IgD-negative memory B cell (primary cell): ENCODE results near the gene ACBD6. TPM values are rescaled to one million over a fixed set of nuclear protein-coding genes. Genes with fewer than 3 reads are reported as not detected.

Experiments used
- H3K27ac Mint-ChIP-seq, 3 donors: one replicate each; pipeline ENCODE4 v1.8.0; 2020 to 2022; ENCODE audit warnings: mild to moderate bottlenecking in 3 of 3, mixed read lengths in 3 of 3, moderate library complexity in 1 of 3
- H3K27me3 Mint-ChIP-seq: one replicate; pipeline ENCODE4 v1.8.0; 2021; ENCODE audit warnings: mixed read lengths
- H3K36me3 Mint-ChIP-seq: one replicate; pipeline ENCODE4 v1.8.0; 2020; ENCODE audit warnings: mild to moderate bottlenecking, mixed read lengths
- H3K4me1 Mint-ChIP-seq, 3 donors: one replicate each; pipeline ENCODE4 v1.8.0; 2020 to 2022; ENCODE audit warnings: mixed read lengths in 3 of 3, mild to moderate bottlenecking in 1 of 3
- H3K4me3 Mint-ChIP-seq, 4 donors: one replicate each; pipeline ENCODE4 v1.8.0; 2020 to 2022; ENCODE audit warnings: mild to moderate bottlenecking in 4 of 4, mixed read lengths in 4 of 4, moderate library complexity in 3 of 4
- H3K9me3 Mint-ChIP-seq, 3 donors: one replicate each; pipeline ENCODE4 v1.8.0; 2020 to 2021; ENCODE audit warnings: mixed read lengths in 3 of 3, mild to moderate bottlenecking in 1 of 3
- polyA plus RNA-seq: library from polyadenylated mRNA; unstranded; fragments of 300-500 nt; fragmentation: Illumina TruSeq; gene quantifications from one replicate; pipeline ENCODE4 v1.2.3, GENCODE V29; 2021

Gene ACBD6
- polyA plus RNA-seq, 1 donor from 2014 or later: 41.5 TPM

DNA sequence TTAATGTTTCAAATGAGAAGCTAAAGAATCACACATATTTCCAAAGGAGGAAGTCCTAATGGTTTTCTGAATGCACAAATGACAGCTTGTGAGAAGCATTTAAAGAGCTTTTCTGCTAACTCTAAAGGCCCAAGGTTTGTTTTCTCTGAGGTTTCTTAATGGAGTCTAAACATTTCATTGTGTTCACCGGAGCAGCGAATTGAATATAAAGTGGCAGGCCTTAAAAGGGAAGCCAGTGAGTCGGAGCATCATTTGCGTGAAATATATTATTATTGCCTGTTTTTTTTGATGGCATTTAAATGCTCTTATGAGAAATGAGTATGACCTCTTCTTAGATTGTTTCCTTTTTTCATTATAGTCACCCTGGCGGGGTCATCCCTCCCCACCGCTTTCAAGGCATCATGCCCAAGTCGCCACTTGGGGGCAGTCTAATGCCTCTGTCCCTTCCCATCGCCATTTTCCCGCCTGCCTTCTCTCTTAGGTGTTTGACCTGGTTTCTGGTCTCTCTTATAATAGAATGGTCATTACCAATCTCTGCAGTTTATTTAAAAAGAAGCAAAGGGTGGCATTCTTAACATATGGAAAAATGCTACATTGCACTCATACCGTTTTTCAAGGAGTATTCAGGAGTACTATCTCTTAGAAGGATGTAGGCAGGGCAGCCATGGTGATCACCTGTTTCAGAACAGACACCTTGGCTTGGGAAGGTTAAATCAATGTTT is 31.1 kb upstream of the ACBD6 start:
- Mint-ChIP-seq H3K9me3 (no peaks in the 10 kb centered on the region), H3K4me3 (no peak overlapping the region), H3K4me1 (peaks cover 0 to 4% (median 1%) of the 10 kb centered on the region in 3 donors), H3K27ac (peak overlapping the region in 1 of 3 donors; percentile 8), H3K27me3 (peaks cover 4% of the 10 kb centered on the region), H3K36me3 (no peaks in the 10 kb centered on the region)

DNA sequence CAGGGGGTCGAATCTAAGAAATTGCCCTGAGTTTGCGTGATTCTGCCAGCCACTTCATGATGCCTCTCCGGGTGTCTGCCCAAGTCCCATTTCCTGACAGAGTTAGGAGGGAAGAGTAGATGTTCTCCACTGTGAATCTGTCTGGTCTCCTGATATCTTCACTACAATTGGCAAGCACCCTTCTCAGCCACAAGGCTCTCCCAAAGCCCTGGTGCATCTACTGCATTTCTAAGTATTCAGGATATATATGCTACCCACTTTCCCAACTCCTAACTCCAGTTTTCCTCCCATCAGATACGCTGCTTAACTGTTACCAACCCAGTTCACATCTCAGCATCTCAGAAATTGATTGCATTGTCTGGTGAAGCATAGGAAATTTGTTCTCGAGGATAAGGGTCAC is 30.5 kb upstream of the ACBD6 start:
- Mint-ChIP-seq H3K36me3 (no peaks in the 10 kb centered on the region), H3K9me3 (no peaks in the 10 kb centered on the region), H3K27ac (no peak overlapping the region), H3K4me1 (peaks cover 0 to 4% (median 1%) of the 10 kb centered on the region in 3 donors), H3K4me3 (no peak overlapping the region), H3K27me3 (peaks cover 4% of the 10 kb centered on the region)

DNA sequence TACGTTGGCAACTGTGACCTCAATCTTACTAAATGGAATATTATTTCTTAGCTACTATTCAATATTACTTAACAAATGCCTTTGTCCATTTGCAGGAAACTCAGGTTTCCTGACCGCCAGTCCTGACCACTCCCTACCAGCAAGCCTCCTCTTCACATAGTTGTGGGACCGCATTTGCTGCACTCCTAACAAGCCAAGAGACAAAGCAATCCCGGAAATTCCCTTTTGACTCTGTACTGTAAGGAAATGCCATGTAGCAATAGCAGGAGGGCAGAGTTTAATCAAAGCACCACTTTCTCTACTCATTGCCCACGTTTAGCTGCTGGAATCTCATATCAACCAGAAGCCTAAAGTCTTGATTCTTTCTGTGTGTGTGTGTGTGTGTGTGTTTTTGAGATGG is 28.1 kb upstream of the ACBD6 start:
- no peaks in the 10 kb centered on the region for H3K36me3 Mint-ChIP-seq
- peaks cover 0 to 6% (median 3%) of the 10 kb centered on the region in 3 donors for H3K4me1 Mint-ChIP-seq
- H3K27me3 Mint-ChIP-seq: peaks cover 2% of the 10 kb centered on the region
- H3K9me3 Mint-ChIP-seq: no peaks in the 10 kb centered on the region
- no peak overlapping the region for H3K27ac Mint-ChIP-seq
- no peak overlapping the region for H3K4me3 Mint-ChIP-seq

DNA sequence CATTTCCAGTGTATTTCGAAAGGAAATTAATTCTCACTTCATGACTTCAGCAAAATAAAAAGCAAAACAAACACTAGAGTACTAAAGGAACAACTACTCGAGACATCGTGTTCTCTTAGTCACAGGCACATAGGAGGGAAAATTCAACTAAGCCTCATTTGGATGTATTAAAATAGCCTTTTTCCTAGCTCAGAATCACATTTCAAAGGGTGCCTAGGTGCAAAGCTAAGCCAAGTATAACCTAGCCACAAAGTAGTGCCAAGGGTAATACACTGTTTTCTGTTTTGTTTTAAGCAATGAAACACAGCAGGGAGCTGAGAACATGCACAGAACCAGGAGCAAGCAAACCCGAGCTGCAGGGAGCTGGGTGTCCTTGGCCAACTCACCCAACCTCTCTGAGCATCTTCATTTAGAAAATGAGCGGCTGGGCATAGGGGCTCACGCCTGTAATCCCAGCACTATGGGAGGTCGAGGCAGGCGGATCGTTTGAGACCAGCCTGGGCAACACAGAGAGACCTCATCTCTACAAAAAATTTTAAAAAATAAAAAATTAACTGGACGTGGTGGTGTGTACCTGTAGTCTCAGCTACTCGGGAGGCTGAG is 26.6 kb upstream of the ACBD6 start:
- Mint-ChIP-seq H3K9me3 (no peaks in the 10 kb centered on the region), H3K4me3 (no peak overlapping the region), H3K36me3 (no peaks in the 10 kb centered on the region), H3K27ac (no peak overlapping the region), H3K27me3 (no peaks in the 10 kb centered on the region), H3K4me1 (peaks cover 0 to 15% (median 6%) of the 10 kb centered on the region in 3 donors)

DNA sequence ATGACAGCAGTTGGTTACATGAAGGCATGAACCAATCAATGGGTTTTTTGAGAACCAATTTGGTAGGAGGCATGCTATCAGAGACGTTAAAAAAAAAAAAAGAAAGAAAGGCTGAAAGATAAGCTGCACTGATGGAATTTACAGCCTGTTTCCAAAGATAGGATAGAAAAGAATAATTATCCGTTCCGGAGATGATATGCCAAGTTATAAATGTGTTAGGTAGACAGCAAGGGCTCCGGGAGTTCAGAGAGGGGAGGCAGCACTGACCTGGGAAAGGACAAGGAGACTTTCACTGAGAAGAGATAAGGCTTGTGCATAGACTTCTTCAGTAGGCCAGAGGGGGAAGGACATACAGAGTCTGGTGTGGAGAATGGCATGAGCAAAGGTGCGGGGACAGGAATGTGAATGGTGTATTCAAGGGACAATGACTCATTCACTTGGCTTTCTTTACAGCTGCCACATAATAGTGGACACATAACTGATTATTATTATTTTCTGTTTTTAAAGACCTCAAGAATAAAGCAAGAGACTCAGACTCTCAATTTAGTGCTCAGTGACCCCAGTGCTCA is 24.8 kb upstream of the ACBD6 start:
- Mint-ChIP-seq H3K4me3 (no peak overlapping the region), H3K27ac (peak overlapping the region in 1 of 3 donors; percentile 6), H3K9me3 (no peaks in the 10 kb centered on the region)

DNA sequence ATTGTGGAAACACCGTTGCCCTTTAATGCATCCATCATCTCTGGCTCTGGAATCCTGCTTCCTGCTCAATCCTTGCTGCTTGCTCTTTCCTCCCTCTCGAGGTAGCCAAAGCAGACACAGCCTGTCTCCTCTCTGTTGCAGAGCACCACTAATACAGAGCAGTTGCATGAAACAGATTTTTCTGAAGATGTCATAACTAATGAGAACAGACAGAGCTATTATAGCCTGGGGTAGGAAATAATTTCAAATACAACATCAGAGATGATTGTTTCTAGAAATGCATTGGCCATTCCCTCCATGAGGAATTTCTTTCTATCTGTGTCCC is 23.3 kb upstream of the ACBD6 start:
- H3K36me3 Mint-ChIP-seq: no peaks in the 10 kb centered on the region
- H3K4me3 Mint-ChIP-seq: peak overlapping the region in 3 of 4 donors; percentile 23 to 61 (median 36)
- H3K27me3 Mint-ChIP-seq: no peaks in the 10 kb centered on the region
- H3K4me1 Mint-ChIP-seq: peaks cover 0 to 11% (median 5%) of the 10 kb centered on the region in 3 donors
- H3K27ac Mint-ChIP-seq: peak overlapping the region in 2 of 3 donors; percentile 41 to 62
- H3K9me3 Mint-ChIP-seq: no peaks in the 10 kb centered on the region

More for the DNA sequence above, 24.8 kb upstream of the ACBD6 start:
- Mint-ChIP-seq H3K4me1 (peaks cover 0 to 11% (median 5%) of the 10 kb centered on the region in 3 donors), H3K36me3 (no peaks in the 10 kb centered on the region), H3K27me3 (no peaks in the 10 kb centered on the region)

DNA sequence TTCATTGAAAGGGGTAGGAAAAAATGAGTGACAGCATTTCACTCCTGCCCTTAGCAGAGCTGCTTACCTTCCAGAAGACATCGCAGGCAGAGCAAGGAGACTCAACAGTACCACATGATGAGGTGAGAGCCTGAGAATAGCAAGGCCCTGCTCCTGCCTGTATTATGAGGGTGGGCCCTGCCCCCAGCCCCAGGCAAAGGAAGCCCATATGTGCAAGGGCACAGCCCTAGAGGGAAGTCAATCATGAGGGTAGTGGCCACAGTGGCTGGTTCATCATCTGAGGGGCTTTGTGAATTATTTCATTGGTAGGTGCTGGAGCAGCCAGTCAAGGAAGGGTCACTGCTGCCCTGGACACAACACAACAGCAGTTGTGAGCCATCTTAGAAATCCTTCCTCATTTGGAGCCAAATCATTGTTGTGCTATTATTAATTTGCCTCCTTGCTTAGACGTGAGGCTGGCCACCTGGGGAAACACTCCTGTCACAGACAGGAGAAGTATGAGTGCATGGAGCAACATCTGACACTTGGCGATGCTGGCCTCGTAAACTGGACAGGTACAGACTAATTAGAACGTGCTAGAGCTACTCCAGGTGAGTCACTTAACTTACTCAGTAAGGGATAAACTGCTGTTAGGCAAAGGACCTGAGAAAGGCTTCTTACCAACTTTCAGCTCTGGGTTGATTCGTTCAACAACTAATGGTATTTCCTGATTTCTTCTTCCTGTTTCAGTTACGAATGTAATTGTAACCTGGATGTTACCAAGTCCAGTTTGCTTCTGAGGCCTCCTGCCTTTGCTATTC is 22.7 kb upstream of the ACBD6 start:
- Mint-ChIP-seq H3K4me1 (peaks cover 0 to 11% (median 5%) of the 10 kb centered on the region in 3 donors), H3K4me3 (peak overlapping the region in 3 of 4 donors; percentile 23 to 61 (median 36)), H3K9me3 (no peaks in the 10 kb centered on the region), H3K36me3 (no peaks in the 10 kb centered on the region), H3K27ac (peak overlapping the region in 2 of 3 donors; percentile 41 to 62), H3K27me3 (no peaks in the 10 kb centered on the region)

DNA sequence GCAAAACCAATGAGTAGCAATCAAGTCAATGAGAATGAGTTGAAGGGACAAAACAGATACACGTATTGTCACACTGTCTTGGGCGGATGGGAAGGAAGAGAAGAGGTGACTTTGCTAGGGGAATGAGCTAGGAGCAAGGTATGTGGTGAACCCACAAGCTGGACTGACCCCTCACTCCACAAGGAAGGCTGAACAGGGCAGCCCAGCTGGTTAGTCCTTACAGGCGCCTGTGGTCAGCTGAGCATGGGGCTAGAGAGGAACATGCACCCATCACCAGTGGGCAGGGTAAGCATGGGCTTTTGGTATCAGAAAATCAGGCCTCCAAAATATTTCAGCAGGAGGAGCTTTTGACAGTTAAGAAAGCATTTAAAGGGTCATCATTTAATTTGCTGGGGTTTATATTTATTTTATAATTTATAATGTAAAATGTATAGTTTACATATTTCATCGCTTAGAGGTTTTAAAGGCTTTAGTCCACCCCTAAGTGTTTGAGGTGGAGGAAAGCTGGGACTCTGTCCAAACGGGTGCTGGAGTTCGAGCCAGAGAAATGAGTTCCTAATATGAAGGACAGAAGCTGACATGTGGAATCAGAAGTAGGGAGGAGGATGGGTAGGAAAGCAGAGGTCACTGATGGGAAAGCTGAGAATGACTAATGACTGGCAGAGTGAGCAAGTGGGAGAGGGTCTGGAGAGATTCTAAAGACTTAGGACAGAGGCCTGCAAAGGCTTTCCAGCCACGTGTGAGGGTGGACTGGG is 22.0 kb upstream of the ACBD6 start:
- H3K4me1 Mint-ChIP-seq: peaks cover 0 to 11% (median 5%) of the 10 kb centered on the region in 3 donors
- no peak overlapping the region for H3K4me3 Mint-ChIP-seq
- no peaks in the 10 kb centered on the region for H3K27me3 Mint-ChIP-seq
- peak overlapping the region in 1 of 3 donors; percentile 14 for H3K27ac Mint-ChIP-seq
- H3K36me3 Mint-ChIP-seq: no peaks in the 10 kb centered on the region
- no peaks in the 10 kb centered on the region for H3K9me3 Mint-ChIP-seq

DNA sequence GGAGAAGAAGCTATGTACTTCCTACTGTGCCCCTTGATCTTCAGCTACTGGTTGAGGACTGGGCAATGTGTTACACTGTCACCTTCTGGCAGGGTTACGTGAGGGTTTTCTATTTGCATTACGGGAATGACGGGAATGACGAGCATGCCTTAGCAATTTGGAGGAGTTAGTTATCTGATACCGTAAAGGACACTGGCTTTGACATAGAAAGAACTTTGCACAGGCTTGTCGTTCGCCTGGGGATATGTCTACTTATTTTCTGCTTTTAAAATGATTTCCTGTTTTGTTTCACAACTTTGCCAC is 19.8 kb upstream of the ACBD6 start:
- Mint-ChIP-seq H3K36me3 (no peaks in the 10 kb centered on the region), H3K27ac (no peak overlapping the region), H3K4me1 (peaks cover 0 to 11% (median 5%) of the 10 kb centered on the region in 3 donors), H3K9me3 (no peaks in the 10 kb centered on the region), H3K4me3 (no peak overlapping the region), H3K27me3 (no peaks in the 10 kb centered on the region)

DNA sequence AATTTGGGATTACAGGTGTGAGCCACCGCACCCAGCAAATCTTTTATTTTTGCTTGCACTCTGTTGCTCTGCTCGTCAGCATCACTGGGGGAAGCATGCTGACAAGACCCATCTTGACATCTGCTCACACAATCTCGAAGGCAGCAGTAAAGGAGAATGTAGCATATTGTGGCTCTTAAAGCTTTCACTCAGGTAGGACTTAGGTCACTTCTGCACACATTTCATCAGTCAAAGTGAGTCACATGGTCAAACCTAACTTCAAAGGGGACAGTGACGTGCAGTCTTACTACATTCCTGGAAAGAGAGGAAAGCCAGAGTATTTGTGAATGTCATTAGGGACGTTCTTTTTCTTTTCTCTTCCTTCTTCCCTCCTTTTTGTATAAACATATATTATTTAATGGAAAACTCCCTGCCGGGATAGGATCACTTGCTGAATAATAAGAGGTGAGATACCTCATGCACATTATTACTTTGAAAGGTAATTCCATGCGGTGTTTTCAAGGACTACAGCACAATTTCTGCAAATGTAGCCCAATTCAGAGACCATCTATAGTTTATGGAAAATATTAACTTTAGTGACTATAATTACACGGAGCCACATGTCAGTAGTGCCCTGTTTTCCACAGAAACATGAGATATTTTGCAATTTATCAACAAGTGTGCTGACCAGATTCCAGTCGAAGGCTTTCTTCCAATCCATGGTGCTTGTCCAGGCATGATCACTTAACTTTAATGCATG is 19.3 kb upstream of the ACBD6 start:
- Mint-ChIP-seq H3K9me3 (no peaks in the 10 kb centered on the region), H3K4me3 (no peak overlapping the region), H3K27me3 (no peaks in the 10 kb centered on the region), H3K4me1 (peaks cover 0 to 11% (median 5%) of the 10 kb centered on the region in 3 donors), H3K36me3 (no peaks in the 10 kb centered on the region), H3K27ac (no peak overlapping the region)

DNA sequence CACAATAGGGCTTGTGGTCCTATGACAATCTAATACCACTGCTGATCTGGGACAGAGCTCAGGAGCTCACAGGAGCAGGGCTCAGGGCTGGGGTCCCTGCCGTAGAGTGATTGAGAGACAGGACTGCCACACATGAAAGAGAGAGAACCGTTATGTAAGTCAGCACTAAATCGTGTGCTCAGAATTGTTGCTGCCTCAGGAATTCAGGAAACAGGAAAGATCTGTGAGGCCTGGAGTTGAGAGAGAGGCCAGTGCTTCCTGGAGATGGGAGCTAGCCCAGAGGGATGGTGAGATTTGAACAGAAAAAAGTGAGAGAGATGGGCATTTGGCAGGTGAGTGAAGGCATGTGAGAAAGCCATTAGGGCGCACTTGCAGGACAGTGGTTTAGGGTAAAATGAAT is 17.5 kb upstream of the ACBD6 start:
- peaks cover 0 to 4% (median 2%) of the 10 kb centered on the region in 3 donors for H3K4me1 Mint-ChIP-seq
- no peaks in the 10 kb centered on the region for H3K9me3 Mint-ChIP-seq
- no peaks in the 10 kb centered on the region for H3K36me3 Mint-ChIP-seq
- no peak overlapping the region for H3K27ac Mint-ChIP-seq
- H3K27me3 Mint-ChIP-seq: no peaks in the 10 kb centered on the region
- no peak overlapping the region for H3K4me3 Mint-ChIP-seq

DNA sequence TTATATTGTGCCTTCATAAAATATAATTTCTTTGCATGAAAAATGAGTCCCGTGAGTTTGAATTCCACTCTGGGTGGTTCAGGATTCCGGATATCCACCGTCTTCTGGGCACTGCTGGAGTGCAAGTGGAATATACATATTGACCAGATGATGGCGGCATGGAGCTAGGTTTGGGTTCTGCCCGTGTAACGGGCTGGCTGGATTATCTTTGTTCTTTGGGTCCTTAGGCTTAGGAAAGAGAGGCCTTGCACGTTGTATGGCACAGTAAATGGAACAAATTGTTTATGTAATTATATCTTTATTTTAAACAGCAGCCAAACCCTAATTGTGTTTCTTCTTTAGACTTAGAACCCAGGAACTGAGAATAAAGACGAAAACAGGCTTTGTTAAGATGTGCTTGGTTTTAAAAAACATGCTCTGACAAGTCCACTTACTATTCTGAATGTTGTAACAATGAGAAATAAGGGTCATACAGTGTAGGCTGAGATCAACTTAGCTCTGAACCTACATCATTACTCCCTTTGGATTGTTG is 13.5 kb upstream of the ACBD6 start:
- H3K27ac Mint-ChIP-seq: no peak overlapping the region
- no peaks in the 10 kb centered on the region for H3K9me3 Mint-ChIP-seq
- H3K4me3 Mint-ChIP-seq: no peak overlapping the region
- no peaks in the 10 kb centered on the region for H3K36me3 Mint-ChIP-seq
- peaks cover 0 to 2% (median 0%) of the 10 kb centered on the region in 3 donors for H3K4me1 Mint-ChIP-seq
- H3K27me3 Mint-ChIP-seq: no peaks in the 10 kb centered on the region

DNA sequence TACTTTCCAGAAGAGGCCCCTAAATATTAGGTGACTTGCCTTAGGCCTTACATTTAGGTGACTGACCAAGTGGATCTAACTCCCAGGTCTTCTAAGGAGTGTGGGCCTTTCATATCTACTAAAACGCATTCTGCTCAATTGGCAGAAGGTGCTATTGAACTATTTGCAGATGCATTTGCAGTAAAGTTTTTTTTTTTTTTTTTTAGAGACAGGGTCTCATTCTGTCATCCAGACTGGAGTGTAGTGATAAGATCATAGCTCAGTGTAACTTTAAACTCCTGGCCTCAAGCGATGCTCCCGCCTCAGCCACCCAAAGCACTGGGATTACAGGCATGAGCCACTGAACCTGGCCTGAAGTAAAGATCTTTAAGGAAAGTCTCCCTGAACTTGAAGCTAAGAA is 13.0 kb upstream of the ACBD6 start:
- Mint-ChIP-seq H3K9me3 (no peaks in the 10 kb centered on the region), H3K27me3 (peaks cover 1% of the 10 kb centered on the region), H3K4me3 (no peak overlapping the region), H3K36me3 (no peaks in the 10 kb centered on the region), H3K4me1 (peaks cover 0 to 2% (median 0%) of the 10 kb centered on the region in 3 donors), H3K27ac (no peak overlapping the region)

DNA sequence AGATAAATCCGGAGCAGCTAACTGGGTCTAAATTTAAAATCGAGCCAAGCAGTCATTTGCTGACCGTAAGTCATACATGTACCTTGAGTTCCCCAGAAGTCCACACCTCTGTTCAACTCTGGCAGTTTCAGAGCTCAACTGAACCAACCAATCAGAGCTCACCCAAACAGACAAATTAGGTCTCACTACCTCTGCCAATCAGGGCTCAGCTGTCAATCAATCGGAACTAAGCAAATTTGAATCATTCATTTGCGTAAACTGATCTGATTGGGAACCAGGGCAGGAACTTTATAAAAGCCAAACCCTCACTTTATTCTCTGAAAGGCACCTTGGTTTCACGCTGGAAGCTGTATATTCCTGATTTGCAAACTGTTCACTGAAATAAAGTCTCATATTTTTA is 11.2 kb upstream of the ACBD6 start:
- Mint-ChIP-seq H3K27ac (no peak overlapping the region), H3K4me1 (peaks cover 0 to 2% (median 0%) of the 10 kb centered on the region in 3 donors), H3K9me3 (no peaks in the 10 kb centered on the region), H3K27me3 (peaks cover 3% of the 10 kb centered on the region), H3K4me3 (no peak overlapping the region), H3K36me3 (no peaks in the 10 kb centered on the region)
